ENCODE measurements around the gene COX7C.

DNA sequence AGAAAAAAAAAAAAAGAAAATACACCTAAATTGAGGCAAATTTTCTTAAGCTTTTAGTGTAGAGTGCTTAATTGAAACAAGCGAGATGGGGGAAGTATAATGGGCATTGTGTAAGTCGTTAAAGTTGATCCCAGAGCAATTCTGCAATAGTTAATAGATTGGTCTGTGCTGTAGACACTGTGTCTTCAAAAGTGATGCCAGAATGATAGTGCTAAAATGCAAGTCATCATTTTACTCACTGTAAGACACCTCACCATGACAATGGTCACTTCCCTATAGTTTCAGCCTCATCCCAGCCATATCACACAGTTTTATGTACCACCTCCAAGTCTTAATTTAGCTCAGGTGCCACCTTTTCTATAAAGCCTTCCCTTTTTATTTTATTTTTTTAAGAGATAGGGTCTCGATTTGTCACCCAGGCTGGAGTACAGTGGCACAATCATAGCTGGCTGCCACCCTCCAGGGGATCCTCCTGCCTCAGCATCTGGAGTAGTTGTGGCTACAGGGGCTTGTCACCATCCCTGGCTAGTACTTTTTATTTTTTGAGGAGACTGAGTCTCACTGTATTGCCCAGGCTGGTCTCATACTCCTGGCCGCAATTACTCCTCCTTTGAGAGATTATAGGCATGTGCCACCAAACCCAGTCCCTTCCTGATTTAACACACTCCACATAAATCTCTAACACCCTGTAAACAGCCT lies 6.2 kb downstream of the COX7C start:
- TF ChIP-seq POLR2AphosphoS5 (IDR thresholded peaks at IDR 0.05; ENCODE audit: borderline replicate concordance, low read depth, low read length) (no peak; the same call in 1 of the 2 replicates), EZH2 (IDR thresholded peaks at IDR 0.05) (no peak), FOXP2 (optimal IDR thresholded peaks at IDR 0.05; ENCODE audit: control extremely low read depth, extremely low read length, insufficient read depth) (no peak)
